ENCODE results near the gene INIP.
A peak's percentile ranks its signal among the peaks of the same experiment; 100 is the strongest.

The INIP gene

GRCh38 chr9:112670991-112671625, 46.8 kb downstream of the INIP start:
- Histone ChIP-seq H3K27ac (ENCODE audit: low read length) (no peak overlapping the region), H3K4me3 (ENCODE audit: low read length) (no peak overlapping the region), H3K9ac (ENCODE audit: low read length) (no peak overlapping the region), H3K36me3 (replicated peaks; ENCODE audit: low read depth, low read length) (no peaks in the 10 kb centered on the region), H3K79me2 (ENCODE audit: low read length) (no peaks in the 10 kb centered on the region), H3K4me1 (ENCODE audit: low read length) (no peaks in the 10 kb centered on the region), H3K27me3 (ENCODE audit: low read depth, low read length) (no peaks in the 10 kb centered on the region), H3K4me2 (ENCODE audit: low read length) (no peak overlapping the region), H4K20me1 (ENCODE audit: insufficient read depth, low read length) (no peaks in the 10 kb centered on the region), H3K9me3 (ENCODE audit: insufficient read depth, low read length) (no peaks in the 10 kb centered on the region), H2AFZ (ENCODE audit: low read depth, low read length) (no peak overlapping the region)
- TF ChIP-seq EZH2phosphoT487 (IDR thresholded peaks at IDR 0.05; ENCODE audit: low read depth): no peak

- no peak for TF ChIP-seq EZH2phosphoT487 (IDR thresholded peaks at IDR 0.05; ENCODE audit: low read depth)
- no peak for TF ChIP-seq CTCF (IDR thresholded peaks at IDR 0.05; ENCODE audit: low read depth, low read length)
- Histone ChIP-seq H3K4me3 (ENCODE audit: low read length) (no peak overlapping the region), H3K4me2 (ENCODE audit: low read length) (no peak overlapping the region), H3K27me3 (ENCODE audit: low read depth, low read length) (no peaks in the 10 kb centered on the region), H3K9ac (ENCODE audit: low read length) (no peak overlapping the region), H3K27ac (ENCODE audit: low read length) (no peak overlapping the region), H4K20me1 (ENCODE audit: insufficient read depth, low read length) (no peaks in the 10 kb centered on the region), H3K36me3 (replicated peaks; ENCODE audit: low read depth, low read length) (no peaks in the 10 kb centered on the region), H3K79me2 (ENCODE audit: low read length) (no peaks in the 10 kb centered on the region), H3K4me1 (ENCODE audit: low read length) (no peaks in the 10 kb centered on the region), H3K9me3 (ENCODE audit: insufficient read depth, low read length) (no peaks in the 10 kb centered on the region), H2AFZ (ENCODE audit: low read depth, low read length) (no peak overlapping the region)
Observed at GRCh38 chr9:112669326-112669725, 48.6 kb downstream of the INIP start.

- Histone ChIP-seq H3K27ac (ENCODE audit: low read length) (no peak overlapping the region), H3K79me2 (ENCODE audit: low read length) (no peaks in the 10 kb centered on the region), H3K36me3 (replicated peaks; ENCODE audit: low read depth, low read length) (no peaks in the 10 kb centered on the region), H3K9me3 (ENCODE audit: insufficient read depth, low read length) (no peaks in the 10 kb centered on the region), H3K9ac (ENCODE audit: low read length) (no peak overlapping the region), H3K4me3 (ENCODE audit: low read length) (no peak overlapping the region), H4K20me1 (ENCODE audit: insufficient read depth, low read length) (no peaks in the 10 kb centered on the region), H3K4me1 (ENCODE audit: low read length) (no peaks in the 10 kb centered on the region), H3K4me2 (ENCODE audit: low read length) (no peak overlapping the region), H2AFZ (ENCODE audit: low read depth, low read length) (no peak overlapping the region), H3K27me3 (ENCODE audit: low read depth, low read length) (no peaks in the 10 kb centered on the region)
- TF ChIP-seq EZH2phosphoT487 (IDR thresholded peaks at IDR 0.05; ENCODE audit: low read depth): no peak
- peak; percentile 52 for TF ChIP-seq CTCF (IDR thresholded peaks at IDR 0.05; ENCODE audit: low read depth, low read length)
Observed at GRCh38 chr9:112665347-112665746, 52.6 kb downstream of the INIP start.

- H3K4me1 ChIP-seq (ENCODE audit: low read length): no peaks in the 10 kb centered on the region
- no peaks in the 10 kb centered on the region for H4K20me1 ChIP-seq (ENCODE audit: insufficient read depth, low read length)
- no peak overlapping the region for H3K4me2 ChIP-seq (ENCODE audit: low read length)
- no peaks in the 10 kb centered on the region for H3K79me2 ChIP-seq (ENCODE audit: low read length)
- TF ChIP-seq CTCF (IDR thresholded peaks at IDR 0.05; ENCODE audit: low read depth, low read length): no peak
- no peak for TF ChIP-seq EZH2phosphoT487 (IDR thresholded peaks at IDR 0.05; ENCODE audit: low read depth)
- H3K36me3 ChIP-seq (replicated peaks; ENCODE audit: low read depth, low read length): no peaks in the 10 kb centered on the region
- H3K27ac ChIP-seq (ENCODE audit: low read length): no peak overlapping the region
- H2AFZ ChIP-seq (ENCODE audit: low read depth, low read length): no peak overlapping the region
- H3K27me3 ChIP-seq (ENCODE audit: low read depth, low read length): no peaks in the 10 kb centered on the region
- no peaks in the 10 kb centered on the region for H3K9me3 ChIP-seq (ENCODE audit: insufficient read depth, low read length)
- no peak overlapping the region for H3K4me3 ChIP-seq (ENCODE audit: low read length)
- H3K9ac ChIP-seq (ENCODE audit: low read length): no peak overlapping the region
Observed at GRCh38 chr9:112664531-112664930, 53.4 kb downstream of the INIP start.

All from OCI-LY3 (cell line).